Peyer's patch (tissue), 4 donors: ENCODE data around the gene ALDH1L2.

Source experiments
- CTCF ChIP-seq, 6 experiments: fragments of 450-650 bp in 4 of 6; fragments of 200-600 bp in 2 of 6; sonication (generic) in 1 of 6; IDR thresholded peaks; one replicate each; pipeline ENCODE4 v1.5.1; 2017 to 2019; ENCODE audit warnings: antibody characterized with exemption in 6 of 6, mild to moderate bottlenecking in 3 of 6, moderate library complexity in 1 of 6
- POLR2A ChIP-seq, 2 donors: fragments of 450-650 bp; IDR thresholded peaks; one replicate each; pipeline ENCODE4 v1.5.1; 2017; ENCODE audit warnings: antibody characterized with exemption in 2 of 2, mild to moderate bottlenecking in 2 of 2, moderate library complexity in 2 of 2

DNA sequence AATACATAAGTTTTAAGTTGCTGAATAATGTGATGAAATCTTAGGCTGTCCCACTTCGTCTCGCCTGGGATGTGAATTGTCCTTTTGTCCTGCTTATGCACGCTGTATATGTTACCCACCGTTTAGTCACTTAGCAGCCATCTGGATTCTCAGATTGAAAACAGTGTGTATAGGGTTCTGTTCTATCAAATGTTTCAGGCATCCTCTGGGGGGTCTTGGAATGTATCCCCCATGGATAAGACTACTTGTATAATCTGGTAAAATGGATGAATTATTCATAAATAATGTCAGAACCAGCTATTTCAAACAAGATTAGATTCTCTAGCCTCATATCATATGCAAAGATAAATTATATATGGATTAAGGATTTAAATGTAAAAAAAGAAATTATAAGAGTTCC lies 68.7 kb downstream of the ALDH1L2 start:
- TF ChIP-seq CTCF (IDR thresholded peaks at IDR 0.05) = no peak
- TF ChIP-seq POLR2A (IDR thresholded peaks at IDR 0.05) = no peak
